HEK293 (cell line): ENCODE results near the gene ADAM33.

Source experiments
- CTCF ChIA-PET: fragments of 350-600 bp; formaldehyde crosslinking; extraction: SDS; loops from one replicate; lab custom pipeline; 2021; ENCODE audit warnings: antibody characterized with exemption; lab: Yijun Ruan, JAX
- POLR2A ChIA-PET: fragments of 300-600 bp; formaldehyde crosslinking; extraction: SDS; loops from one replicate; lab custom pipeline; 2020; ENCODE audit warnings: antibody characterized with exemption, inconsistent platforms; lab: Yijun Ruan, JAX
- H3K27ac ChIP-seq: fragments of 200-500 bp; sonication (Bioruptor generic); 2 replicates; pipeline ENCODE4 v1.5.1; 2014; ENCODE audit warnings: low read depth, low read length, control low read depth, inconsistent platforms; ENCODE audit errors: extremely low read depth
- H3K36me3 ChIP-seq, 2 experiments: fragments of 200-500 bp in 1 of 2; sonication (Bioruptor generic) in 1 of 2; 1 replicate in 1 of 2; 2 replicates in 1 of 2; pipeline ENCODE4 v1.5.1; 2014 to 2017; ENCODE audit warnings: inconsistent platforms in 2 of 2, low read length in 2 of 2; ENCODE audit not compliant: control insufficient read depth in 2 of 2, insufficient read depth in 1 of 2
- H3K4me1 ChIP-seq: fragments of 200-500 bp; sonication (Bioruptor generic); 2 replicates; pipeline ENCODE4 v1.5.1; 2014; ENCODE audit warnings: mild to moderate bottlenecking, low read length, inconsistent platforms; ENCODE audit not compliant: control insufficient read depth, insufficient read depth
- H3K4me3 ChIP-seq: 2 replicates; pipeline ENCODE4 v1.5.1; 2011; ENCODE audit warnings: low read depth, mild to moderate bottlenecking, control low read depth, low read length, moderate library complexity
- H3K9me3 ChIP-seq: fragments of 200-500 bp; sonication (Bioruptor generic); 2 replicates; pipeline ENCODE4 v1.5.1; 2014; ENCODE audit warnings: low read depth, low read length, inconsistent platforms; ENCODE audit not compliant: control insufficient read depth, insufficient read depth
- BCL11A ChIP-seq: fragments of 450-650 bp; formaldehyde crosslinking; IDR thresholded peaks from 2 replicates; pipeline ENCODE4 v1.5.1; 2016; ENCODE audit warnings: low read depth, missing biosample characterization, missing genetic modification characterization
- EGR2 ChIP-seq: fragments of 450-650 bp; formaldehyde crosslinking; IDR thresholded peaks from 2 replicates; pipeline ENCODE4 v1.5.1; 2016; ENCODE audit warnings: low read depth, missing biosample characterization, missing genetic modification characterization
- HOXA7 ChIP-seq: sonication (generic); formaldehyde crosslinking; IDR thresholded peaks from 2 replicates; pipeline ENCODE4 v1.8.1; 2022; ENCODE audit warnings: missing genetic modification reagents, borderline replicate concordance
- PRDM1 ChIP-seq: fragments of 450-650 bp; formaldehyde crosslinking; IDR thresholded peaks from 2 replicates; pipeline ENCODE4; 2016; ENCODE audit warnings: missing biosample characterization, missing genetic modification characterization
- SCRT2 ChIP-seq: fragments of 450-650 bp; formaldehyde crosslinking; IDR thresholded peaks from 2 replicates; pipeline ENCODE4 v1.5.1; 2016; ENCODE audit warnings: missing biosample characterization, missing genetic modification characterization
- ZBTB20 ChIP-seq: fragments of 450-650 bp; formaldehyde crosslinking; IDR thresholded peaks from 2 replicates; pipeline ENCODE4 v1.5.1; 2016; ENCODE audit warnings: missing biosample characterization, missing genetic modification characterization
- ZEB2 ChIP-seq: fragments of 450-650 bp; formaldehyde crosslinking; IDR thresholded peaks from 2 replicates; pipeline ENCODE4 v1.5.1; 2016; ENCODE audit warnings: missing biosample characterization, missing genetic modification characterization
- ZFP3 ChIP-seq: fragments of 450-650 bp; formaldehyde crosslinking; IDR thresholded peaks from 2 replicates; pipeline ENCODE4 v1.5.1; 2016; ENCODE audit warnings: low read depth, missing biosample characterization, missing genetic modification characterization
- ZNF16 ChIP-seq: fragments of 450-650 bp; formaldehyde crosslinking; IDR thresholded peaks from 2 replicates; pipeline ENCODE4 v1.5.1; 2016; ENCODE audit warnings: low read depth, missing biosample characterization, missing genetic modification characterization
- ZNF274 ChIP-seq, 2 experiments: fragments of 200-500 bp in 1 of 2; fragments of 450-650 bp in 1 of 2; sonication (Bioruptor generic) in 1 of 2; formaldehyde crosslinking in 1 of 2; IDR thresholded peaks; 2 replicates each; pipeline versions ENCODE4 v1.5.1 to v1.6.1; 2014 to 2016; ENCODE audit warnings: borderline replicate concordance in 1 of 2, inconsistent platforms in 1 of 2, low read length in 1 of 2, missing biosample characterization in 1 of 2, missing genetic modification characterization in 1 of 2
- ZNF302 ChIP-seq: fragments of 450-650 bp; formaldehyde crosslinking; IDR thresholded peaks from 2 replicates; pipeline ENCODE4 v1.5.1; 2016; ENCODE audit warnings: missing biosample characterization, missing genetic modification characterization, low read depth
- ZNF426 ChIP-seq: fragments of 450-650 bp; formaldehyde crosslinking; IDR thresholded peaks from 2 replicates; pipeline ENCODE4 v1.5.1; 2017; ENCODE audit warnings: missing biosample characterization, missing genetic modification characterization, mild to moderate bottlenecking, inconsistent platforms, moderate library complexity
- ZNF433 ChIP-seq: fragments of 450-650 bp; formaldehyde crosslinking; IDR thresholded peaks from 2 replicates; pipeline ENCODE4 v1.5.1; 2016; ENCODE audit warnings: missing biosample characterization, missing genetic modification characterization, low read depth
- ZNF558 ChIP-seq: fragments of 450-650 bp; formaldehyde crosslinking; IDR thresholded peaks from 2 replicates; pipeline ENCODE4 v1.5.1; 2016; ENCODE audit warnings: missing biosample characterization, missing genetic modification characterization
- ZNF561 ChIP-seq: fragments of 450-650 bp; IDR thresholded peaks from 2 replicates; pipeline ENCODE4 v1.5.1; 2018; ENCODE audit warnings: missing biosample characterization, missing genetic modification characterization, borderline replicate concordance
- ZNF621 ChIP-seq: fragments of 450-650 bp; formaldehyde crosslinking; IDR thresholded peaks from 2 replicates; pipeline ENCODE4 v1.5.1; 2017; ENCODE audit warnings: missing biosample characterization, missing genetic modification characterization
- ZNF654 ChIP-seq: fragments of 450-650 bp; formaldehyde crosslinking; IDR thresholded peaks from 2 replicates; pipeline ENCODE4 v1.5.1; 2016; ENCODE audit warnings: low read depth, missing biosample characterization, missing genetic modification characterization
- ZNF664 ChIP-seq: fragments of 450-650 bp; formaldehyde crosslinking; IDR thresholded peaks from 2 replicates; pipeline ENCODE4 v1.5.1; 2016; ENCODE audit warnings: missing biosample characterization, missing genetic modification characterization
- ZNF792 ChIP-seq: fragments of 450-650 bp; formaldehyde crosslinking; IDR thresholded peaks from 2 replicates; pipeline ENCODE4 v1.5.1; 2016; ENCODE audit warnings: missing biosample characterization, missing genetic modification characterization
- ZNF843 ChIP-seq: fragments of 450-650 bp; formaldehyde crosslinking; IDR thresholded peaks from 2 replicates; pipeline ENCODE4 v1.5.1; 2016; ENCODE audit warnings: missing biosample characterization, missing genetic modification characterization
- ZSCAN23 ChIP-seq: fragments of 450-650 bp; formaldehyde crosslinking; IDR thresholded peaks from 2 replicates; pipeline ENCODE4 v1.5.1; 2016; ENCODE audit warnings: missing biosample characterization, missing genetic modification characterization
- TF ChIP-seq, protein P1 (sequence below): fragments of 450-650 bp; formaldehyde crosslinking; IDR thresholded peaks from 2 replicates; pipeline ENCODE4 v1.5.1; 2016; ENCODE audit warnings: missing biosample characterization, missing genetic modification characterization
- TF ChIP-seq, protein P2 (sequence below): fragments of 450-650 bp; formaldehyde crosslinking; IDR thresholded peaks from 2 replicates; pipeline ENCODE4 v1.5.1; 2016; ENCODE audit warnings: missing biosample characterization, missing genetic modification characterization, low read depth
- TF ChIP-seq, protein P3 (sequence below): fragments of 450-650 bp; formaldehyde crosslinking; IDR thresholded peaks from 2 replicates; pipeline ENCODE4 v1.5.1; 2017; ENCODE audit warnings: missing biosample characterization, missing genetic modification characterization
- TF ChIP-seq, protein P4 (sequence below): fragments of 450-650 bp; formaldehyde crosslinking; IDR thresholded peaks from 2 replicates; pipeline ENCODE4 v1.5.1; 2016; ENCODE audit warnings: missing biosample characterization, missing genetic modification characterization
- TF ChIP-seq, protein P5 (sequence below): fragments of 450-650 bp; formaldehyde crosslinking; IDR thresholded peaks from 2 replicates; pipeline ENCODE4 v1.5.1; 2016; ENCODE audit warnings: missing biosample characterization, missing genetic modification characterization

Gene ADAM33

DNA sequence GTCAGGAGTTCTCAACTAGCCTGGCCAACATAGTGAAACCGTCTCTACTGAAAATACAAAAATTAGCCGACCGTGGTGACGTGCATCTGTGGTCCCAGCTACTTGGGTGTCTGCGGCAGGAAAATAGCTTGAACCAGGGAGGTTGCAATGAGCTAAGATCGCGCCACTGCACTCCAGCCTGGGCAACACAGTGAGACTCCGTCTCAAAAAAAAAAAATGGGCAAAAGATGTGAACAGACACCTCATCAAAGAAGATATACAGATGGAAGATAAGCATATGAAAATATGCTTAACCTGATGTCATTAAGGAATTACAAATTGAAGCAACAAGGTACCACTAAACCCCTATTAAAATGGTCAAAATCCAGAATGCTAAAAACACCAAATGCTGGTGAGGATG, 41.5 kb upstream of the ADAM33 start:
- ChIA-PET POLR2A (no interaction called here), CTCF (interaction anchor here (1.4 to 1.5 kb wide), 2 partner anchors 12 to 44 kb away, joined by 3 to 7 read pairs; partner anchors contain the start of gene ADISSP)
- Histone ChIP-seq H3K27ac (no peak overlapping the region), H3K9me3 (no peaks in the 10 kb centered on the region), H3K4me1 (peaks cover 10% of the 10 kb centered on the region), H3K4me3 (no peak overlapping the region), H3K36me3 (no peaks in the 10 kb centered on the region)
- no peak for TF ChIP-seq ZBTB20 (tag by site-specific recombination)
- TF ChIP-seq SCRT2, result no peak
- TF ChIP-seq, protein P1, sequence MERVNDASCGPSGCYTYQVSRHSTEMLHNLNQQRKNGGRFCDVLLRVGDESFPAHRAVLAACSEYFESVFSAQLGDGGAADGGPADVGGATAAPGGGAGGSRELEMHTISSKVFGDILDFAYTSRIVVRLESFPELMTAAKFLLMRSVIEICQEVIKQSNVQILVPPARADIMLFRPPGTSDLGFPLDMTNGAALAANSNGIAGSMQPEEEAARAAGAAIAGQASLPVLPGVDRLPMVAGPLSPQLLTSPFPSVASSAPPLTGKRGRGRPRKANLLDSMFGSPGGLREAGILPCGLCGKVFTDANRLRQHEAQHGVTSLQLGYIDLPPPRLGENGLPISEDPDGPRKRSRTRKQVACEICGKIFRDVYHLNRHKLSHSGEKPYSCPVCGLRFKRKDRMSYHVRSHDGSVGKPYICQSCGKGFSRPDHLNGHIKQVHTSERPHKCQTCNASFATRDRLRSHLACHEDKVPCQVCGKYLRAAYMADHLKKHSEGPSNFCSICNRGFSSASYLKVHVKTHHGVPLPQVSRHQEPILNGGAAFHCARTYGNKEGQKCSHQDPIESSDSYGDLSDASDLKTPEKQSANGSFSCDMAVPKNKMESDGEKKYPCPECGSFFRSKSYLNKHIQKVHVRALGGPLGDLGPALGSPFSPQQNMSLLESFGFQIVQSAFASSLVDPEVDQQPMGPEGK (tag by site-specific recombination), result no peak
- TF ChIP-seq, protein P2, sequence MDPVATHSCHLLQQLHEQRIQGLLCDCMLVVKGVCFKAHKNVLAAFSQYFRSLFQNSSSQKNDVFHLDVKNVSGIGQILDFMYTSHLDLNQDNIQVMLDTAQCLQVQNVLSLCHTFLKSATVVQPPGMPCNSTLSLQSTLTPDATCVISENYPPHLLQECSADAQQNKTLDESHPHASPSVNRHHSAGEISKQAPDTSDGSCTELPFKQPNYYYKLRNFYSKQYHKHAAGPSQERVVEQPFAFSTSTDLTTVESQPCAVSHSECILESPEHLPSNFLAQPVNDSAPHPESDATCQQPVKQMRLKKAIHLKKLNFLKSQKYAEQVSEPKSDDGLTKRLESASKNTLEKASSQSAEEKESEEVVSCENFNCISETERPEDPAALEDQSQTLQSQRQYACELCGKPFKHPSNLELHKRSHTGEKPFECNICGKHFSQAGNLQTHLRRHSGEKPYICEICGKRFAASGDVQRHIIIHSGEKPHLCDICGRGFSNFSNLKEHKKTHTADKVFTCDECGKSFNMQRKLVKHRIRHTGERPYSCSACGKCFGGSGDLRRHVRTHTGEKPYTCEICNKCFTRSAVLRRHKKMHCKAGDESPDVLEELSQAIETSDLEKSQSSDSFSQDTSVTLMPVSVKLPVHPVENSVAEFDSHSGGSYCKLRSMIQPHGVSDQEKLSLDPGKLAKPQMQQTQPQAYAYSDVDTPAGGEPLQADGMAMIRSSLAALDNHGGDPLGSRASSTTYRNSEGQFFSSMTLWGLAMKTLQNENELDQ (tag by site-specific recombination), result no peak
- no peak for TF ChIP-seq BCL11A (tag by site-specific recombination)
- no peak for TF ChIP-seq ZSCAN23 (tag by site-specific recombination)
- TF ChIP-seq ZNF664 (tag by site-specific recombination), result no peak
- TF ChIP-seq ZFP3 (tag by site-specific recombination), result no peak
- TF ChIP-seq ZNF792 (tag by site-specific recombination), result no peak
- TF ChIP-seq, protein P3, sequence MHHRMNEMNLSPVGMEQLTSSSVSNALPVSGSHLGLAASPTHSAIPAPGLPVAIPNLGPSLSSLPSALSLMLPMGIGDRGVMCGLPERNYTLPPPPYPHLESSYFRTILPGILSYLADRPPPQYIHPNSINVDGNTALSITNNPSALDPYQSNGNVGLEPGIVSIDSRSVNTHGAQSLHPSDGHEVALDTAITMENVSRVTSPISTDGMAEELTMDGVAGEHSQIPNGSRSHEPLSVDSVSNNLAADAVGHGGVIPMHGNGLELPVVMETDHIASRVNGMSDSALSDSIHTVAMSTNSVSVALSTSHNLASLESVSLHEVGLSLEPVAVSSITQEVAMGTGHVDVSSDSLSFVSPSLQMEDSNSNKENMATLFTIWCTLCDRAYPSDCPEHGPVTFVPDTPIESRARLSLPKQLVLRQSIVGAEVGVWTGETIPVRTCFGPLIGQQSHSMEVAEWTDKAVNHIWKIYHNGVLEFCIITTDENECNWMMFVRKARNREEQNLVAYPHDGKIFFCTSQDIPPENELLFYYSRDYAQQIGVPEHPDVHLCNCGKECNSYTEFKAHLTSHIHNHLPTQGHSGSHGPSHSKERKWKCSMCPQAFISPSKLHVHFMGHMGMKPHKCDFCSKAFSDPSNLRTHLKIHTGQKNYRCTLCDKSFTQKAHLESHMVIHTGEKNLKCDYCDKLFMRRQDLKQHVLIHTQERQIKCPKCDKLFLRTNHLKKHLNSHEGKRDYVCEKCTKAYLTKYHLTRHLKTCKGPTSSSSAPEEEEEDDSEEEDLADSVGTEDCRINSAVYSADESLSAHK (tag by site-specific recombination), result no peak
- no peak for TF ChIP-seq ZNF621 (tag by site-specific recombination)
- no peak for TF ChIP-seq ZNF302 (tag by site-specific recombination)

DNA sequence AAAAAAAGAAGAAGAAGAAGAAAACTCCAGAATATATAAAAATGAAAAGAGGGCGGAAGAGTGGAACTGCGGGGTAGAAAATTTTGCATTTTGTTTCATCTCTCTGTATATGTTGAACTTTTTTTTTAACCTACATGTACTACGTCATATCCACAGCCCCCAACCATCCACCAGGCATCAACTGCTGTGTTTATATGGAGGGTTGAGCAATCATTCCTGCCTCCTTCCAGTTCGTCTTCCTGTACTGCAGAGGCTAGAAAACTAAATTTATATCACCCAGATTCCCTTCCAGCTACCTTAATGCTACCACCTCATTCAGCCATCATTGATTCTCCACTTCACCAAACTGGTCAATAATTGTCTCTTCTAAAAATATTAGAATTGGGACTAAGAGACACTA, 40.1 kb upstream of the ADAM33 start:
- H3K4me1 ChIP-seq, result no peaks in the 10 kb centered on the region; the same call in 1 of the 2 replicates
- CTCF ChIA-PET, result interaction anchor here (0.6 to 1.4 kb wide), 6 partner anchors 11 to 142 kb away, joined by 3 to 11 read pairs (median 4); no protein-coding TSS in a partner anchor
- POLR2A ChIA-PET, result no interaction called here
- TF ChIP-seq ZNF558 (tag by site-specific recombination) (no peak), ZNF426 (tag by site-specific recombination) (no peak), ZNF561 (no peak), ZEB2 (tag by site-specific recombination) (no peak), ZNF843 (tag by site-specific recombination) (no peak), ZNF16 (no peak), EGR2 (no peak), HOXA7 (CRISPR knock-in tag) (no peak), PRDM1 (no peak), ZNF654 (no peak), ZNF433 (tag by site-specific recombination) (no peak), ZNF274 (IDR thresholded peaks at IDR 0.05; ENCODE audit: low read length) (no peak), ZNF274 (tag by site-specific recombination; IDR thresholded peaks at IDR 0.05; ENCODE audit: borderline replicate concordance) (no peak)
- TF ChIP-seq, protein P4, sequence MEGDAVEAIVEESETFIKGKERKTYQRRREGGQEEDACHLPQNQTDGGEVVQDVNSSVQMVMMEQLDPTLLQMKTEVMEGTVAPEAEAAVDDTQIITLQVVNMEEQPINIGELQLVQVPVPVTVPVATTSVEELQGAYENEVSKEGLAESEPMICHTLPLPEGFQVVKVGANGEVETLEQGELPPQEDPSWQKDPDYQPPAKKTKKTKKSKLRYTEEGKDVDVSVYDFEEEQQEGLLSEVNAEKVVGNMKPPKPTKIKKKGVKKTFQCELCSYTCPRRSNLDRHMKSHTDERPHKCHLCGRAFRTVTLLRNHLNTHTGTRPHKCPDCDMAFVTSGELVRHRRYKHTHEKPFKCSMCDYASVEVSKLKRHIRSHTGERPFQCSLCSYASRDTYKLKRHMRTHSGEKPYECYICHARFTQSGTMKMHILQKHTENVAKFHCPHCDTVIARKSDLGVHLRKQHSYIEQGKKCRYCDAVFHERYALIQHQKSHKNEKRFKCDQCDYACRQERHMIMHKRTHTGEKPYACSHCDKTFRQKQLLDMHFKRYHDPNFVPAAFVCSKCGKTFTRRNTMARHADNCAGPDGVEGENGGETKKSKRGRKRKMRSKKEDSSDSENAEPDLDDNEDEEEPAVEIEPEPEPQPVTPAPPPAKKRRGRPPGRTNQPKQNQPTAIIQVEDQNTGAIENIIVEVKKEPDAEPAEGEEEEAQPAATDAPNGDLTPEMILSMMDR (tag by site-specific recombination), result no peak
- TF ChIP-seq, protein P5, sequence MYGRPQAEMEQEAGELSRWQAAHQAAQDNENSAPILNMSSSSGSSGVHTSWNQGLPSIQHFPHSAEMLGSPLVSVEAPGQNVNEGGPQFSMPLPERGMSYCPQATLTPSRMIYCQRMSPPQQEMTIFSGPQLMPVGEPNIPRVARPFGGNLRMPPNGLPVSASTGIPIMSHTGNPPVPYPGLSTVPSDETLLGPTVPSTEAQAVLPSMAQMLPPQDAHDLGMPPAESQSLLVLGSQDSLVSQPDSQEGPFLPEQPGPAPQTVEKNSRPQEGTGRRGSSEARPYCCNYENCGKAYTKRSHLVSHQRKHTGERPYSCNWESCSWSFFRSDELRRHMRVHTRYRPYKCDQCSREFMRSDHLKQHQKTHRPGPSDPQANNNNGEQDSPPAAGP, result no peak

More for the DNA sequence above, 40.1 kb upstream of the ADAM33 start:
- Histone ChIP-seq H3K4me3 (no peak overlapping the region), H3K27ac (no peak overlapping the region), H3K9me3 (no peaks in the 10 kb centered on the region), H3K36me3 (no peaks in the 10 kb centered on the region)
